ENCODE measurements around the gene DOCK1. TPM values are rescaled to one million over a fixed set of nuclear protein-coding genes. Genes with fewer than 3 reads are reported as not detected.

Gene DOCK1
- total RNA-seq, 1 donor from 2014 or later = 74.8 TPM

- TF ChIP-seq, protein P1, sequence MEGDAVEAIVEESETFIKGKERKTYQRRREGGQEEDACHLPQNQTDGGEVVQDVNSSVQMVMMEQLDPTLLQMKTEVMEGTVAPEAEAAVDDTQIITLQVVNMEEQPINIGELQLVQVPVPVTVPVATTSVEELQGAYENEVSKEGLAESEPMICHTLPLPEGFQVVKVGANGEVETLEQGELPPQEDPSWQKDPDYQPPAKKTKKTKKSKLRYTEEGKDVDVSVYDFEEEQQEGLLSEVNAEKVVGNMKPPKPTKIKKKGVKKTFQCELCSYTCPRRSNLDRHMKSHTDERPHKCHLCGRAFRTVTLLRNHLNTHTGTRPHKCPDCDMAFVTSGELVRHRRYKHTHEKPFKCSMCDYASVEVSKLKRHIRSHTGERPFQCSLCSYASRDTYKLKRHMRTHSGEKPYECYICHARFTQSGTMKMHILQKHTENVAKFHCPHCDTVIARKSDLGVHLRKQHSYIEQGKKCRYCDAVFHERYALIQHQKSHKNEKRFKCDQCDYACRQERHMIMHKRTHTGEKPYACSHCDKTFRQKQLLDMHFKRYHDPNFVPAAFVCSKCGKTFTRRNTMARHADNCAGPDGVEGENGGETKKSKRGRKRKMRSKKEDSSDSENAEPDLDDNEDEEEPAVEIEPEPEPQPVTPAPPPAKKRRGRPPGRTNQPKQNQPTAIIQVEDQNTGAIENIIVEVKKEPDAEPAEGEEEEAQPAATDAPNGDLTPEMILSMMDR (IDR thresholded peaks at IDR 0.05; ENCODE audit: unreplicated experiment) = no peak
- Mint-ChIP-seq H3K27me3 (ENCODE audit: low read depth) (no peaks in the 10 kb centered on the region), H3K4me1 (no peaks in the 10 kb centered on the region), H3K36me3 (peaks cover 7% of the 10 kb centered on the region), H3K4me3 (no peak overlapping the region), H3K27ac (no peak overlapping the region), H3K9me3 (no peaks in the 10 kb centered on the region)
- DNase-seq (ENCODE audit: low spot score in 2 of 2, unreplicated experiment in 2 of 2) = no peak
Observed at GRCh38 chr10:127349737-127350136, 444.5 kb downstream of the DOCK1 start.

DNA sequence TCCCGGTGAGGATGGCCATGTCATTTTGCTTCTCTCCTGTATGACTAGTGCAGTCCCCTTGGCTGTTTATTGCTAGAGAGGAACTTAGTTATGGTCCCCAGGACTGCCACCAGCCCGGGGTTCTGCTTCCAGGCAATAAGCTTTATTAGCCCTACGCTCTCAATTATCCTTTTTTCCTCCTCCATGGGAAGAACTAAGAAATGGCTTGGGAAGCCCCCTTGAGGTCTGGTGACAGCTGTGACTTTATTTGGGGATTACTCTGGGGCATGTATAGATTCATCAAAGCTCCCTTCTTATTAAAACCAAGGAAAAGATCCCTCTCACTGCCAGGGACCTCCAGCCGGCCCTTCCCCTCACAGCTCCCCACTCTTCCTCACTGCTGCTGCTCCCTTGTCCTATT, 446.3 kb downstream of the DOCK1 start:
- no peak overlapping the region for H3K4me3 Mint-ChIP-seq
- DNase-seq (ENCODE audit: low spot score in 2 of 2, unreplicated experiment in 2 of 2) = no peak
- H3K4me1 Mint-ChIP-seq = no peaks in the 10 kb centered on the region
- H3K9me3 Mint-ChIP-seq = no peaks in the 10 kb centered on the region
- H3K36me3 Mint-ChIP-seq = peaks cover 2% of the 10 kb centered on the region
- H3K27me3 Mint-ChIP-seq (ENCODE audit: low read depth) = no peaks in the 10 kb centered on the region
- TF ChIP-seq, protein P1 (IDR thresholded peaks at IDR 0.05; ENCODE audit: unreplicated experiment) = no peak
- H3K27ac Mint-ChIP-seq = no peak overlapping the region

DNA sequence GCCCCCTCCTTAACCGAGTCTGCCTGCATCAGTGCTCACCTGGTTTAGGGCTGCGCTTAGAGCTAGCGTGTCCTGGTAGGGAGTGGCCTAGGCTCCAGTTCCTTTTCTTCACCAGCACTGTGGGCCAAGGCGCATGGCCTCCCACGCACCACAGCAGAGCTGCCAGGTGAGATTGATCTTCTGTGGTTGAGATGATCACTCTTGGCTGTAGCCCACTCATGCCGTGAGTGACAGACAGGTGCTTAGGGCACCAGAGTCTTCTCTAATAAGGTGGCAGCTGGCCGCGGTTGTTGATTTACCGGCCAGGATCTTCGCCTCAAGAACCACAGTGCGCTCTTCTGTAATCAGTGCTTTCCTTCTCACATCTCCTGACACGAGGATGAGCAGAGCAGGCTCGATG, 448.3 kb downstream of the DOCK1 start:
- Mint-ChIP-seq H3K27me3 (ENCODE audit: low read depth) (no peaks in the 10 kb centered on the region), H3K36me3 (peaks cover 2% of the 10 kb centered on the region), H3K4me3 (no peak overlapping the region), H3K4me1 (no peaks in the 10 kb centered on the region), H3K27ac (no peak overlapping the region), H3K9me3 (no peaks in the 10 kb centered on the region)
- no peak for DNase-seq (ENCODE audit: low spot score in 2 of 2, unreplicated experiment in 2 of 2)
- TF ChIP-seq, protein P1 (IDR thresholded peaks at IDR 0.05; ENCODE audit: unreplicated experiment) = no peak

GRCh38 chr10:127354255-127354654, 449.0 kb downstream of the DOCK1 start:
- DNase-seq (ENCODE audit: low spot score in 2 of 2, unreplicated experiment in 2 of 2) = no peak

GRCh38 chr10:127354992-127355391, 449.8 kb downstream of the DOCK1 start:
- Mint-ChIP-seq H3K9me3 (no peaks in the 10 kb centered on the region), H3K4me3 (no peak overlapping the region), H3K27ac (no peak overlapping the region), H3K36me3 (peaks cover 2% of the 10 kb centered on the region), H3K27me3 (ENCODE audit: low read depth) (no peaks in the 10 kb centered on the region), H3K4me1 (no peaks in the 10 kb centered on the region)
- TF ChIP-seq, protein P1 (IDR thresholded peaks at IDR 0.05; ENCODE audit: unreplicated experiment) = no peak
- no peak for DNase-seq (ENCODE audit: low spot score in 2 of 2, unreplicated experiment in 2 of 2)

More at GRCh38 chr10:127354255-127354654, 449.0 kb downstream of the DOCK1 start:
- no peaks in the 10 kb centered on the region for H3K4me1 Mint-ChIP-seq
- no peak overlapping the region for H3K27ac Mint-ChIP-seq
- H3K9me3 Mint-ChIP-seq = no peaks in the 10 kb centered on the region
- TF ChIP-seq, protein P1 (IDR thresholded peaks at IDR 0.05; ENCODE audit: unreplicated experiment) = no peak
- peaks cover 2% of the 10 kb centered on the region for H3K36me3 Mint-ChIP-seq
- no peak overlapping the region for H3K4me3 Mint-ChIP-seq
- H3K27me3 Mint-ChIP-seq (ENCODE audit: low read depth) = no peaks in the 10 kb centered on the region

DNA sequence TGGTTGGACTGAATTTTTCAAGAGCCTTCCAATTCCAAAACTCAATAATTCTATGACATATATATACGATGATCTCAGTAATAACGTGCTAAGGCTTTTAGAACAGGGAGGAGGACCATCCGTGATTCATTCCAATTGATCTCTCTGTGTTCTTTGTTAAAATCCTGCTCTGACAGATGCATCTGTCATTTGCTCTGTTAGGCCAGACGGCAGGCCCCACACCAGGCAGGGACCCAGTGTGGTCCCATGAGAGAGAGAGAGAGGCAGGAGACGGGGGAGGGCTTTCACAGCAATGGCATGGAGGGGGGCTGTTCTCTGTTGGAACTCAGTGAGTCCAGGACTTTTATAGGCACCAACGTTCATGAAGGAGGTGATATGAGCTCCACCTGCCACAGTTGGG, 451.1 kb downstream of the DOCK1 start:
- no peak for DNase-seq (ENCODE audit: low spot score in 2 of 2, unreplicated experiment in 2 of 2)
- TF ChIP-seq, protein P1 (IDR thresholded peaks at IDR 0.05; ENCODE audit: unreplicated experiment) = no peak
- no peak overlapping the region for H3K27ac Mint-ChIP-seq
- H3K9me3 Mint-ChIP-seq = no peaks in the 10 kb centered on the region
- peaks cover 2% of the 10 kb centered on the region for H3K36me3 Mint-ChIP-seq
- H3K4me1 Mint-ChIP-seq = no peaks in the 10 kb centered on the region
- H3K27me3 Mint-ChIP-seq (ENCODE audit: low read depth) = no peaks in the 10 kb centered on the region
- no peak overlapping the region for H3K4me3 Mint-ChIP-seq

Data from mesothelial cell of epicardium (in vitro differentiated cells).